Nephron (organoid): Measurements from ENCODE around the gene TLR5.

Source experiments
- H3K27ac Mint-ChIP-seq, 3 experiments: 2 replicates each; pipeline ENCODE4 v1.8.0; 2020; ENCODE audit warnings: mixed read lengths in 3 of 3, mild to moderate bottlenecking in 2 of 3, moderate library complexity in 1 of 3
- H3K27me3 Mint-ChIP-seq: 2 replicates; pipeline ENCODE4 v1.8.0; 2021; ENCODE audit warnings: low read depth, mild to moderate bottlenecking, moderate library complexity, mixed read lengths
- H3K36me3 Mint-ChIP-seq: 2 replicates; pipeline ENCODE4 v1.8.0; 2020; ENCODE audit warnings: low read depth, mixed read lengths
- H3K4me1 Mint-ChIP-seq: 2 replicates; pipeline ENCODE4 v1.8.0; 2020; ENCODE audit warnings: mixed read lengths
- H3K4me3 Mint-ChIP-seq, 3 experiments: 2 replicates each; pipeline ENCODE4 v1.8.0; 2020; ENCODE audit warnings: mild to moderate bottlenecking in 3 of 3, mixed read lengths in 3 of 3, moderate library complexity in 2 of 3
- H3K9me3 Mint-ChIP-seq: 2 replicates; pipeline ENCODE4 v1.8.0; 2020; ENCODE audit warnings: mixed read lengths
- CTCF ChIP-seq, 3 experiments: fragments of 200-600 bp; sonication (generic); IDR thresholded peaks; one replicate each; pipeline ENCODE4 v1.5.0; 2021; ENCODE audit warnings: antibody characterized with exemption in 3 of 3; ENCODE audit not compliant: unreplicated experiment in 3 of 3

The TLR5 gene

GRCh38 chr1:223068900-223069665 is 74.0 kb downstream of the TLR5 start:
- TF ChIP-seq CTCF (IDR thresholded peaks at IDR 0.05; ENCODE audit: unreplicated experiment in 3 of 3), result no peak
- H3K27me3 Mint-ChIP-seq, result peaks cover 12% of the 10 kb centered on the region
- H3K36me3 Mint-ChIP-seq, result no peaks in the 10 kb centered on the region
- H3K4me3 Mint-ChIP-seq, result no peak overlapping the region
- H3K27ac Mint-ChIP-seq, result no peak overlapping the region
- no peaks in the 10 kb centered on the region for H3K9me3 Mint-ChIP-seq
- H3K4me1 Mint-ChIP-seq, result no peaks in the 10 kb centered on the region

GRCh38 chr1:223067914-223068313 is 75.1 kb downstream of the TLR5 start:
- no peak overlapping the region for H3K4me3 Mint-ChIP-seq
- H3K27ac Mint-ChIP-seq, result no peak overlapping the region
- no peaks in the 10 kb centered on the region for H3K4me1 Mint-ChIP-seq
- no peak for TF ChIP-seq CTCF (IDR thresholded peaks at IDR 0.05; ENCODE audit: unreplicated experiment in 3 of 3)
- no peaks in the 10 kb centered on the region for H3K9me3 Mint-ChIP-seq
- peaks cover 8% of the 10 kb centered on the region for H3K27me3 Mint-ChIP-seq
- no peaks in the 10 kb centered on the region for H3K36me3 Mint-ChIP-seq

- Mint-ChIP-seq H3K4me1 (no peaks in the 10 kb centered on the region), H3K27me3 (peaks cover 8% of the 10 kb centered on the region), H3K4me3 (no peak overlapping the region), H3K36me3 (no peaks in the 10 kb centered on the region), H3K9me3 (no peaks in the 10 kb centered on the region), H3K27ac (no peak overlapping the region)
- TF ChIP-seq CTCF (IDR thresholded peaks at IDR 0.05; ENCODE audit: unreplicated experiment in 3 of 3), result no peak
These were observed 76.6 kb downstream of the TLR5 start for GRCh38 chr1:223066415-223066814.

GRCh38 chr1:223062177-223062576 is 80.9 kb downstream of the TLR5 start:
- no peaks in the 10 kb centered on the region for H3K36me3 Mint-ChIP-seq
- no peaks in the 10 kb centered on the region for H3K4me1 Mint-ChIP-seq
- H3K4me3 Mint-ChIP-seq, result no peak overlapping the region
- H3K27me3 Mint-ChIP-seq, result peaks cover 9% of the 10 kb centered on the region
- no peaks in the 10 kb centered on the region for H3K9me3 Mint-ChIP-seq
- no peak overlapping the region for H3K27ac Mint-ChIP-seq
- TF ChIP-seq CTCF (IDR thresholded peaks at IDR 0.05; ENCODE audit: unreplicated experiment in 3 of 3), result no peak

- H3K4me1 Mint-ChIP-seq, result no peaks in the 10 kb centered on the region
- TF ChIP-seq CTCF (IDR thresholded peaks at IDR 0.05; ENCODE audit: unreplicated experiment in 3 of 3), result no peak
- H3K4me3 Mint-ChIP-seq, result no peak overlapping the region
- H3K27me3 Mint-ChIP-seq, result peaks cover 5% of the 10 kb centered on the region
- H3K9me3 Mint-ChIP-seq, result no peaks in the 10 kb centered on the region
- H3K36me3 Mint-ChIP-seq, result no peaks in the 10 kb centered on the region
- H3K27ac Mint-ChIP-seq, result no peak overlapping the region
These were observed 83.5 kb downstream of the TLR5 start for GRCh38 chr1:223059526-223059925.
